HepG2 (cell line): ENCODE measurements around the gene RCOR1. TPM values are rescaled to one million over a fixed set of nuclear protein-coding genes. Genes with fewer than 3 reads are reported as not detected.
"Not testable (repeated sequence)": the region's sequence is repeated elsewhere in the genome, so short reads cannot be mapped to it uniquely, and the experiment has no call there.

Experiments used
- ATAC-seq: fragments of 200-7000 bp; cut with Tn5 transposase; 3 replicates; pipeline ENCODE4 v1.9.1; 2020; ENCODE audit warnings: mild to moderate bottlenecking, moderate library complexity
- BruUV-seq: library from RNA; stranded (reverse); fragments of 400-500 nt; replicated peaks from 2 replicates; lab custom pipeline; 2021; lab: Mats Ljungman, UMichigan
- CTCF ChIA-PET: fragments of 300-600 bp; formaldehyde crosslinking; extraction: SDS; loops from one replicate; lab custom pipeline; 2021; ENCODE audit warnings: low total read pairs, inconsistent platforms, low intra/inter-chr PET ratio; lab: Yijun Ruan, JAX
- POLR2A ChIA-PET: fragments of 350-600 bp; sonication (Branson Sonifier 250); formaldehyde crosslinking; loops from one replicate; lab custom pipeline; 2020; ENCODE audit warnings: antibody characterized with exemption, inconsistent platforms; lab: Yijun Ruan, JAX
- DNase-seq: peaks from one replicate; pipeline ENCODE4 v3.0.0-alpha.2; 2015; ENCODE audit warnings: low spot score
- FAIRE-seq: peaks from 3 replicates; lab custom pipeline; 2011; peaks lifted over from hg19 to GRCh38; lab: Jason Lieb, UNC
- H2AFZ ChIP-seq: one replicate; pipeline ENCODE4 v1.6.1; 2011; ENCODE audit warnings: low read length, inconsistent platforms
- H3K27ac ChIP-seq: fragments of 300-600 bp; 3 replicates; pipeline ENCODE4 v1.8.0; 2011; ENCODE audit warnings: mixed run types, mild to moderate bottlenecking, mixed read lengths, low read length, inconsistent platforms; ENCODE audit not compliant: insufficient read depth; ENCODE audit errors: extremely low read length
- H3K27me3 ChIP-seq, 2 experiments: fragments of 200-600 bp in 1 of 2; 2 replicates in 1 of 2; 3 replicates in 1 of 2; pipeline versions ENCODE4 v1.6.0 to v1.8.0; 2011; ENCODE audit warnings: low read length in 2 of 2, mild to moderate bottlenecking in 2 of 2, moderate library complexity in 2 of 2, inconsistent platforms in 1 of 2; ENCODE audit not compliant: insufficient read depth in 2 of 2, control insufficient read depth in 1 of 2
- H3K36me3 ChIP-seq, 2 experiments: fragments of 200-600 bp in 1 of 2; replicated peaks in 1 of 2; 2 replicates in 1 of 2; 3 replicates in 1 of 2; pipeline versions ENCODE4 v1.5.1 to v1.8.0; 2011; ENCODE audit warnings: low read length in 2 of 2, inconsistent platforms in 1 of 2; ENCODE audit not compliant: insufficient read depth in 2 of 2, control insufficient read depth in 1 of 2
- H3K4me1 ChIP-seq: 2 replicates; pipeline ENCODE4 v1.5.1; 2012; ENCODE audit warnings: low read length, inconsistent platforms; ENCODE audit not compliant: insufficient read depth
- H3K4me2 ChIP-seq: 2 replicates; pipeline ENCODE4 v1.6.0; 2011; ENCODE audit warnings: low read depth, low read length, inconsistent platforms
- H3K4me3 ChIP-seq, 3 experiments: fragments of 200-600 bp in 1 of 3; sonication (generic), shearing (Covaris generic) in 1 of 3; replicated peaks in 1 of 3; 2 replicates each; pipeline ENCODE4 v1.5.1; 2011 to 2016; ENCODE audit warnings: low read length in 3 of 3, inconsistent platforms in 2 of 3, low read depth in 2 of 3, mild to moderate bottlenecking in 2 of 3, control low read depth in 1 of 3, mixed read lengths in 1 of 3; ENCODE audit not compliant: insufficient read depth in 1 of 3
- H3K79me2 ChIP-seq: one replicate; pipeline ENCODE4 v1.6.1; 2011; ENCODE audit warnings: low read length, inconsistent platforms; ENCODE audit not compliant: insufficient read depth
- H3K9ac ChIP-seq: 2 replicates; pipeline ENCODE4 v1.6.0; 2011; ENCODE audit warnings: mild to moderate bottlenecking, low read depth, low read length, inconsistent platforms; ENCODE audit not compliant: insufficient read depth
- H3K9me3 ChIP-seq: 2 replicates; pipeline ENCODE4 v1.5.1; 2012; ENCODE audit warnings: mild to moderate bottlenecking, low read length
- H4K20me1 ChIP-seq: 2 replicates; pipeline ENCODE4 v1.6.0; 2011; ENCODE audit warnings: inconsistent platforms, mild to moderate bottlenecking, low read length, moderate library complexity; ENCODE audit not compliant: insufficient read depth
- ARHGAP35 ChIP-seq: sonication (generic); formaldehyde crosslinking; IDR thresholded peaks from 2 replicates; pipeline ENCODE4 v1.9.0; 2022; ENCODE audit warnings: mild to moderate bottlenecking, inconsistent platforms, moderate library complexity, missing genetic modification reagents, borderline replicate concordance
- ELF4 ChIP-seq: sonication (generic); formaldehyde crosslinking; IDR thresholded peaks from 2 replicates; pipeline ENCODE4 v1.5.0; 2020; ENCODE audit warnings: missing genetic modification reagents, mild to moderate bottlenecking, moderate library complexity, borderline replicate concordance
- HDAC1 ChIP-seq: sonication (generic); formaldehyde crosslinking; IDR thresholded peaks from 2 replicates; pipeline ENCODE4 v1.5.1; 2020; ENCODE audit warnings: mild to moderate bottlenecking, missing genetic modification reagents
- KLF12 ChIP-seq: sonication (generic); formaldehyde crosslinking; IDR thresholded peaks from 2 replicates; pipeline ENCODE4 v1.4.0; 2020; ENCODE audit warnings: missing genetic modification reagents, borderline replicate concordance
- REPIN1 ChIP-seq: sonication (generic); formaldehyde crosslinking; IDR thresholded peaks from 2 replicates; pipeline ENCODE4 v1.8.0; 2022; ENCODE audit warnings: missing genetic modification reagents, low read depth, mild to moderate bottlenecking, borderline replicate concordance
- YY1 ChIP-seq: IDR thresholded peaks from 2 replicates; pipeline ENCODE4 v1.6.1; 2011; ENCODE audit warnings: low read length, low read depth, moderate library complexity, mild to moderate bottlenecking; ENCODE audit not compliant: insufficient read depth, insufficient replicate concordance
- ZBTB39 ChIP-seq: sonication (generic); formaldehyde crosslinking; IDR thresholded peaks from 2 replicates; pipeline ENCODE4 v1.5.0; 2020; ENCODE audit warnings: missing genetic modification reagents
- ZUFSP ChIP-seq: sonication (generic); formaldehyde crosslinking; IDR thresholded peaks from 2 replicates; pipeline ENCODE4 v1.9.0; 2021; ENCODE audit warnings: missing genetic modification reagents, mild to moderate bottlenecking, borderline replicate concordance
- WGBS: methylation state at CpG from one replicate; pipeline ENCODE4 v1.1.6; 2017; ENCODE audit warnings: low lambda C conversion rate; 5-methylcytosine and 5-hydroxymethylcytosine counted together
- in situ Hi-C: cut with HindIII; loops from 2 replicates; pipeline ENCODE4 v1.10.0; 2017; ENCODE audit warnings: low pct_unique_long_range_greater_than_20kb; ENCODE audit not compliant: extremely low pct_ligation_motif_present
- intact Hi-C: fragments of 100-400 bp; cut with micrococcal nuclease; formaldehyde crosslinking; loops from one replicate; pipeline ENCODE4 v1.10.0; 2022; ENCODE audit not compliant: unreplicated experiment
- polyA plus RNA-seq, 8 experiments: library from polyadenylated mRNA; depleted of rRNA in 3 of 8; stranded (reverse) in 7 of 8; unstranded in 1 of 8; fragments of >200 nt; fragmentation: Illumina TruSeq in 4 of 8; extraction: Trizol in 4 of 8; gene quantifications; 2 replicates each; pipeline versions ENCODE4 v1.2.1 to v1.2.3, GENCODE V29; 2011 to 2016; ENCODE audit warnings: low read depth in 4 of 8, missing spikeins in 1 of 8, mixed read lengths in 1 of 8; ENCODE audit not compliant: insufficient read depth in 1 of 8
- total RNA-seq, 5 experiments: library from RNA; depleted of rRNA; stranded (reverse); fragments of >200 nt; fragmentation: Illumina TruSeq; extraction: Trizol; gene quantifications; 2 replicates each; pipeline ENCODE4 v1.2.3, GENCODE V29; 2016; ENCODE audit warnings: low read depth in 1 of 5

The RCOR1 gene
- total and polyA plus RNA-seq, 2 of the 13 experiments (the other 11 are each of a cell fraction or from before 2014, with no cell fraction given), result 10.2 to 11.1 TPM

DNA sequence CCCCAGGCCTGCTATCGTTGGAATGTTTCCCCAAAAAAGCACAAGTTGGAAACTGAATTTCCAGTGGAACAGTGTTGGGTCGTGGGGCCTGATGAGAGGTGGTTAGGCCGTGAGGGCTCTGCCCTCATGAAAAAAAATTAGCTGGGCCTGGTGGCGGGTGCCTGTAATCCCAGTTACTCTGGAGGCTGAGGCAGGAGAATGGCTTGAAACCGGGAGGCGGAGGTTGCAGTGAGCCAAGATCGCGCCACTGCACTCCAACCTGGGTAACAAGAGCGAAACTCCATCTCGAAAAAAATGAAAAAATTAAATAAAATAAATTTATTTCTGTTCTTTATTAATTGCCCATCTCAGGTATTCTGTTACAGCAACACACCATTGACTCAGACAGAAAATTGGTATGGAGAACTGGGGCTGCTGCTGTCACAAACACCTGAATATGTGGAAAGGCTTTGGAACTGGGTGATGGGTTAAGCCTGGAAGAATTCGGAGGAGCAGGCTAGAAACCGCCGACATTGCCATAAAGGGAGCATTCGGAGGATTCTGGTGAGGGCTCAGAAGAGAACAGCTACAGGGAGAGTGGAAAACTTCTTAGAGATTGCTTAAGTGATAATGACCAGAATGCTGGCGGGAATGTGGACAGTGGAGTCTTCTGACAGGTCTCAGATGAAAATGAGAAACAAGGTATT is 17.1 kb upstream of the RCOR1 start (continued):
- 0 out of 2 replicates have a peak, but pooled peaks have one; percentile 57 for TF ChIP-seq ZBTB39
- TF ChIP-seq YY1, result no peak
- no peak for TF ChIP-seq ARHGAP35 (CRISPR knock-in tag)
- TF ChIP-seq HDAC1 (CRISPR knock-in tag), result no peak
- no peak for TF ChIP-seq REPIN1 (CRISPR knock-in tag)
- TF ChIP-seq ZUFSP (CRISPR knock-in tag), result no peak
- no peak for TF ChIP-seq ELF4
- TF ChIP-seq KLF12 (CRISPR knock-in tag), result no peak

DNA sequence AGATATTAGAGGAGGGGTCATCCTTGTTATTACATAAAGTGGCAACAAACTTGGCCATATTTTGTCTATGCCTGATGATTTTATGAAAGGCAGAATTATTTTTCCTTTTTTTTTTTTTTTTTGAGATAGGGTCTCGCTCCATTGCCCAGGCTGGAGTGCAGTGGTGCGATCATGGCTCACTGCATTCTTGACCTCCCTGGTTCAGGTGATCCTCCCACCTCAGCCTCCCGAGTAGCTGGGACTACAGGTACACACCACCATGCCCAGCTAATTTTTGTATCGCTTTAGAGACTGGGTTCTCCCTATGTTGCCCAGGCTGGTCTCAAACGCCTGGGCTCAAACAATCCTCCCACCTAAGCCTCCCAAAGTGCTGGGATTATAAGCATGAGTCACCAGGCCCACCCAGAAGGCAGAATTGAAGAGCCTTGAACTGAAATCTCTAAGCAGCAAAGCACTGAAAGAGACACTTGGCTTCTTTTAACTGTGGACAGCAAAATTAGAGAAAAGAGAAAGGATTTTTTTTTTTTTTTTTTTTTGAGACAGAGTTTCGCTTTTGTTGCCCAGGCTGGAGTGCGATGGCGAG is 16.5 kb upstream of the RCOR1 start:
- CTCF ChIA-PET, H3K36me3 ChIP-seq, in situ Hi-C loops, H4K20me1 ChIP-seq, H3K27me3 ChIP-seq, H3K4me2 ChIP-seq, BruUV-seq, H3K79me2 ChIP-seq, FAIRE-seq, ATAC-seq, intact Hi-C loops, H3K9ac ChIP-seq, H3K4me3 ChIP-seq, DNase-seq, H3K9me3 ChIP-seq, H2AFZ ChIP-seq, H3K27ac ChIP-seq: not testable (repeated sequence)
- peaks cover 83% of the 10 kb centered on the region for H3K4me1 ChIP-seq
- 97% methylated on average over 8 of the region's 8 CpGs for WGBS
- POLR2A ChIA-PET, result interaction anchor here (1.8 to 2.4 kb wide), 4 partner anchors 10 to 51 kb away, joined by 14 to 66 read pairs (median 32); no protein-coding TSS in a partner anchor
